ENCODE results near the gene ATG13. TPM values are rescaled to one million over a fixed set of nuclear protein-coding genes. Genes with fewer than 3 reads are reported as not detected.
"Not testable (repeated sequence)": the region's sequence is repeated elsewhere in the genome, so short reads cannot be mapped to it uniquely, and the experiment has no call there.

ATG13 gene
- total and polyA plus RNA-seq, 8 donors, result 27.5 to 59.6 (median 40.5) TPM

DNA sequence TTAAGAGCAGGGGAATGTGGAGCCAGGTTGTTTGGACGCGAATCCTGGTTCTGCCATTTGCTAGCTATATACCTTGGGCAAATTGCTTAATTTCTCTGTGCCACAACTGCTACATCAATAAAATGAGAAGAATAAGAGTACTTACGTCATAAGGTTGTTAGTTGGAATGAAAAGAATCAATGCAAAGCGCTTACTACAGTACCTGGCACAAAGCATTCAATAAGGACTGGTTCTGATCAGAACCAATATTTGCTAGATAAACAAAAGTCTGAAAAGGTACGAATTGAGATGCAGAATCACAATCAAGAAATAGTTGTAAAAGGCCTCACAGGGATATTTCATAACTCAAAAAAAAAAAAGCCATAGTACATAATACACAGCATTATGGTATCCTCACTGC, 34.8 kb upstream of the ATG13 start:
- no peak overlapping the region for H3K27ac ChIP-seq
- TF ChIP-seq, protein P1, sequence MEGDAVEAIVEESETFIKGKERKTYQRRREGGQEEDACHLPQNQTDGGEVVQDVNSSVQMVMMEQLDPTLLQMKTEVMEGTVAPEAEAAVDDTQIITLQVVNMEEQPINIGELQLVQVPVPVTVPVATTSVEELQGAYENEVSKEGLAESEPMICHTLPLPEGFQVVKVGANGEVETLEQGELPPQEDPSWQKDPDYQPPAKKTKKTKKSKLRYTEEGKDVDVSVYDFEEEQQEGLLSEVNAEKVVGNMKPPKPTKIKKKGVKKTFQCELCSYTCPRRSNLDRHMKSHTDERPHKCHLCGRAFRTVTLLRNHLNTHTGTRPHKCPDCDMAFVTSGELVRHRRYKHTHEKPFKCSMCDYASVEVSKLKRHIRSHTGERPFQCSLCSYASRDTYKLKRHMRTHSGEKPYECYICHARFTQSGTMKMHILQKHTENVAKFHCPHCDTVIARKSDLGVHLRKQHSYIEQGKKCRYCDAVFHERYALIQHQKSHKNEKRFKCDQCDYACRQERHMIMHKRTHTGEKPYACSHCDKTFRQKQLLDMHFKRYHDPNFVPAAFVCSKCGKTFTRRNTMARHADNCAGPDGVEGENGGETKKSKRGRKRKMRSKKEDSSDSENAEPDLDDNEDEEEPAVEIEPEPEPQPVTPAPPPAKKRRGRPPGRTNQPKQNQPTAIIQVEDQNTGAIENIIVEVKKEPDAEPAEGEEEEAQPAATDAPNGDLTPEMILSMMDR (IDR thresholded peaks at IDR 0.05), result no peak
- no peaks in the 10 kb centered on the region for H3K36me3 ChIP-seq
- intact Hi-C loops (cut with DNase I), result no loop called here
- no peaks in the 10 kb centered on the region for H3K9me3 ChIP-seq
- no peak for FAIRE-seq
- H3K4me3 ChIP-seq, result no peak overlapping the region
- WGBS, 2 donors, result 59 to 62% methylated on average over 5 of the region's 5 CpGs
- H3K27me3 ChIP-seq, result no peaks in the 10 kb centered on the region
- H3K4me1 ChIP-seq, result no peaks in the 10 kb centered on the region
- ATAC-seq, result no peak
- no peak for DNase-seq

DNA sequence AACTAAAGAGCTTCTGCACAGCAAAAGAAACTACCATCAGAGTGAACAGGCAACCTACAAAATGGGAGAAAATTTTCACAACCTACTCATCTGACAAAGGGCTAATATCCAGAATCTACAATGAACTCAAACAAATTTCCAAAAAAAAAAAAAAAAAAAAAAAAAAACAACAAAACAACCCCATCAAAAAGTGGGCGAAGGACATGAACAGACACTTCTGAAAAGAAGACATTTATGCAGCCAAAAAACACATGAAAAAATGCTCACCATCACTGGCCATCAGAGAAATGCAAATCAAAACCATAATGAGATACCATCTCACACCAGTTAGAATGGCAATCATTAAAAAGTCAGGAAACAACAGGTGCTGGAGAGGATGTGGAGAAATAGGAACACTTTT, 33.8 kb upstream of the ATG13 start:
- ATAC-seq; H3K9me3 ChIP-seq; DNase-seq; FAIRE-seq; H3K4me3 ChIP-seq; H3K27me3 ChIP-seq; H3K27ac ChIP-seq; H3K4me1 ChIP-seq; H3K36me3 ChIP-seq; intact Hi-C loops (cut with DNase I): not testable (repeated sequence)
- 100% methylated on average over 1 of the region's 1 CpG for WGBS, 2 donors

DNA sequence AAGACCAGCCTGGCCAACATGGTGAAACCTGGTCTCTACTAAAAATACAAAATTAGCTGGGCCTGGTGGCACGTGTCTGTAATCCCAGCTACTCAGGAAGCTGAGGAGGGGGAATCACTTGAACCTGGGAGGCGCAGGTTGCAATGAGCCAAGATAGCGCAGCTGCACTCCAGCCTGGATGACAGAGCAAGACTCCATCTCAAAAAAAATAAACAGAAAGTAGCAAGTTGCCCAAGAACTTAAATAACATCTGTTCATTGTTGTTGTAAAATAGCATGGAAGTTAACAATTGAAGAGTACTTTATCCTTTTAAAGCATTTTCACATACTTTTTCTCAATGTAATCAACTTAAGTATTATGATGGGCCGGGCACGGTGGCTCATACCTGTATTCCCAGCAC, 29.2 kb upstream of the ATG13 start:
- Histone ChIP-seq H3K4me3 (no peak overlapping the region), H3K27me3 (no peaks in the 10 kb centered on the region), H3K27ac (no peak overlapping the region), H3K4me1 (peaks cover 0 to 30% (median 4%) of the 10 kb centered on the region in 3 donors), H3K9me3 (no peaks in the 10 kb centered on the region), H3K36me3 (no peaks in the 10 kb centered on the region)
- TF ChIP-seq, protein P1 (IDR thresholded peaks at IDR 0.05), result no peak
- ATAC-seq (no peak), FAIRE-seq (no peak), DNase-seq (peak in 1 of 6 donors; percentile 1)
- WGBS, 2 donors, result 91% methylated on average over 5 of the region's 5 CpGs
- intact Hi-C loops (cut with DNase I), result no loop called here

DNA sequence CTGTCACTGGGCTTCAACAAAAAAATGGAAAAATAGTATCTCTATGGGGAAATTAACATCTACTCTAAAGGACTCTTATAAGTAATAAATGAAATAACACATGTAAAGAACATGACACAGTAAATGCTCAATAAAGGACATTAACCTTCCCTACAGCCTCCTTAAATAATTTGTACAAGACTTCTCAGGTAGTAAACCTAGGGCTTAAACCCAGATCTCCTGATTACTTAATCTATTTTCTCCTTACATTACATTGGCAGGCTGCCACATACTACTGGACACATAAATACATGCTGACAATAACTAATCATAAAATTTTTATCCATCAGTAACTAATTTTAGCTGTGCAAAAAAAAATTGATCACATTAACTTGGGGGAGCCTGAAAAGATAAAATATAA, 28.4 kb upstream of the ATG13 start:
- TF ChIP-seq, protein P1 (IDR thresholded peaks at IDR 0.05), result no peak
- Histone ChIP-seq H3K9me3 (no peaks in the 10 kb centered on the region), H3K4me3 (no peak overlapping the region), H3K4me1 (peaks cover 0 to 30% (median 4%) of the 10 kb centered on the region in 3 donors), H3K27me3 (no peaks in the 10 kb centered on the region), H3K36me3 (no peaks in the 10 kb centered on the region), H3K27ac (no peak overlapping the region)
- intact Hi-C loops (cut with DNase I), result no loop called here
- ATAC-seq (no peak), DNase-seq (no peak), FAIRE-seq (no peak)

DNA sequence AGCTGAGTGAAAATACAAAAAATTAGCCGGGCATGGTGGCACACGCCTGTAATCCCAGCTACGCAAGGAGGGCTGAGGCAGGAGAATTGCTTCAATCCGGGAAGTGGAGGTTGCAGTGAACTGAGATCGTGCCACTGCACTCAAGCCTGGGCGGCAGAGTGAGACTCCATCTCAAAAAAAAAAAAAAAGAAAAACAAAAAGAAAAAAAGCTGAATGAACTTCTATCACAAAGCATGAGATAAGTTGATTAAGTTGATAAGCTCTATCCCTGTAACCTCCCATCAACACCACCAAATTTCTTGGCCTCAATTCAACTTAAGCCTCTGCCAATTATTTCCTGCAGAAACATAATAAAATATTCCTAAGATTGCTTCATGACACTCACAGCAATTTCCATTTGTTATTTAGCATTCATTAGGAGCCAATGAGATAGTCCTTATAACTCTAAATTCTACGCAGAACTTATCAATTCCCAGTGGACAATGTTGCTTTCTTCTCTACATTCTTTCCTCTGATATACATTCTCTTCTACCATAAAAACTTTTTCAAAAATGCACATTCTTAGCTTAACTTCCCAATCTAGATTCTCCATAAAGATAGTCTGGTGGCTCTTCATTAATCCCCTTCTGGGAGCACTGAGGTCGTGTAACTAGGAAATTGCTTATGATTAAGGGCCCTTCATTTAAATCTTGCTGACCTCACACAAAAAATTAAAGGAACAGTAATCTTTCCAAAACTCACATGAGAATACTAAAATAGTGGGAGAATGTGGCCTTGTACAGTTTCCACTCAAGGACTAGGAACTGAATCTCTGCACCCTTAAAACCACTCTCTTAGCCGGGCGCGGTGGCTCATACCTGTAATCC, 26.4 kb upstream of the ATG13 start:
- H3K4me3 ChIP-seq, result no peak overlapping the region
- H3K27me3 ChIP-seq, result no peaks in the 10 kb centered on the region
- H3K36me3 ChIP-seq, result no peaks in the 10 kb centered on the region
- no peak overlapping the region for H3K27ac ChIP-seq
- H3K4me1 ChIP-seq, result peaks cover 0 to 34% (median 4%) of the 10 kb centered on the region in 3 donors
- no peak for FAIRE-seq
- WGBS, 2 donors, result 50 to 54% methylated on average over 11 of the region's 11 CpGs
- intact Hi-C loops (cut with DNase I), result no loop called here
- no peak for ATAC-seq
- DNase-seq, result peak in 1 of 6 donors; percentile 2
- H3K9me3 ChIP-seq, result no peaks in the 10 kb centered on the region
- TF ChIP-seq, protein P1 (IDR thresholded peaks at IDR 0.05), result no peak
